NK-92 treated with Interleukin-12 subunit alpha and Interleukin-12 subunit beta, amount 100 ng/mL, for 24 hours (cell line): Measurements from ENCODE around the gene FBXO11.
"Not testable (repeated sequence)": the region's sequence is repeated elsewhere in the genome, so short reads cannot be mapped to it uniquely, and the experiment has no call there.

Experiments used
- DNase-seq: peaks from one replicate; lab custom pipeline; 2025; lab: John Stamatoyannopoulos, UW

Gene FBXO11

DNA sequence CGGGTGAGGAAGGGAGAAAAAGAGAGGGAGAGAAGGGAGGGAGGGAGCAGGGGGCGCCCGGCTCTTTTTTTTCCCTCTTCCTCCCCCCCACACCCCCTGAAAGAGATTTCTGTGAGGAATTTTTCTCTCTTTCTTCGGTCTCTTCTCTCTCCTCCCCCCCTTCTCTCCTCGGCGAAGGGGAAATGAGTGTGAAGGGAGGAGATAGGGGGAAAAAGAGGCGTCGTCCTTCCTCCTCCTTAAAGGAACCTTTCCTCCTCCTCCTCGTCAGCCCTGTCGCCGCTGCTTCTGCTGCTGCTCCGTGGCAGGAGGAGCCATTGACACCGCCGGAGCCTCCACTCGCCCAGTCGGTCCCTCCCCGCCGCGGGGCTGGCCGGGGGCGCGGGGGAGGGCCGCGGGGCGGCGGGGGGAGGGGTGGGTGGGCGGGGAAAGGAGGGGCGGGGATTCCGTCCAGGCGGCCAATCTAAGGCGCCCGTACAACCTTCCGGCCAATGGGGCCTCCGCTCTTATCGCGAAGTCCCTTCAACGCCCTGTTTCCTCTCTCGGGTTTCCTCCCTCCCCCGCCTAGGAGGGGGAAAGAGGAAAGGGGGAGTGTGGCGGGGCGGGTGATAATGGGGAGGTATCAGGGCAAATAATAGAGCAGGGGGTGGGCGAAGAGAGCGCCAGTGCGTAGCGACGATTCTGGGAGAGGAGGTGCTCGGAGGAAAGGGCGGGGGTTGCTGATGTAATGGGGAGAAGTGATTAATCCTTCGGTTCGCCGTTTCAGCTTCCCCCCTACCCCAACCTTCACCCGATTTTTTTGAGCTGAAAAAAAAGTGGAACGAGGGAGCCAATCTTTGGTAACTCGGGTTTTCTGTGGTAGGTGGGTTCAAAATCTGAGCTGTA is at the start of gene FBXO11:
Gene FBXO11, minus strand, starts transcription at position 342 of the 882 bp plus-strand sequence. CDS start 778 bp downstream, outside the sequence.
- peak; percentile 94 for DNase-seq

- no peak for DNase-seq
Measured at GRCh38 chr2:47950340-47951301, 44.3 kb upstream of the FBXO11 start.

GRCh38 chr2:47946593-47946992 is 40.3 kb upstream of the FBXO11 start:
- no peak for DNase-seq

- no peak for DNase-seq
Measured at GRCh38 chr2:47945046-47945781, 38.9 kb upstream of the FBXO11 start.

- DNase-seq = no peak
Measured at GRCh38 chr2:47941936-47942335, 35.6 kb upstream of the FBXO11 start.

DNA sequence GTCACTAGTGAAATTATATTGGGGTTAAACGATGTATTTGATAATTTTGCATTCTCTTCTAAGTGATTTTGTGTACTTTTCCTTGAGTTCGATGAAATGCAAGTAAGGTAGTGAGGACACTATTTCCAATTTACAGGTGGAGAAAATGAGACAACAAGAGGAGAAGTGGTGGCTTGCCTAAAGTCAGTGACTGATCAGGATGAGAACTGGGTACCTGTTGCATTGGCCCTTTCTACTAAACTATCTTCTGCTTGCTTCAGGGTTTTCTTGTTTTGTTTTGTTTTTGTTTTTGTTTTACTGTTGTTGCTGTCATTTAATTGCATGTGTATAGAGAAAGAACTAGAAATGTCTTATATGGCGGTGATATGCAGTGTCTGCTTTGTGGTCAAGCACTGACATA is 31.4 kb upstream of the FBXO11 start:
- no peak for DNase-seq

DNA sequence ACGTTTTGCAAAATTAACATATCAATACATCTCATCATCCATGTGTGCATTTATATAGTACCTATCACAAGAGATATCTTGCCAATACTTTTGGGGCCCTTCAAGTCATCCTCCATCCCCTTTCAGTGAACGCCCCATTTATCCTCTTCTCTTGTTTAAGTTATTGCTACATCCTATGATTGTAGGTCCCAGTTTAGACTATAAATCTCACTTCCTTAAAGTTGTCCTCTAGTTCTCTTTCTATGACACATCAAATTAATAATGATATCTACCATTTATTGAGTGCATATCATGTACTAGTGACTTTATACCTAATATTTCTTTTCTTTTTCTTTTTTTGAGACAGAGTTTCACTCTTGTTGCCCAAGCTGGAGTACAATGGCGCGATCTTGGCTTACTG is 28.8 kb upstream of the FBXO11 start:
- no peak for DNase-seq

- no peak for DNase-seq
Measured at GRCh38 chr2:47918043-47918442, 11.7 kb upstream of the FBXO11 start.

- no peak for DNase-seq
Measured at GRCh38 chr2:47917276-47917961, 11.1 kb upstream of the FBXO11 start.

DNA sequence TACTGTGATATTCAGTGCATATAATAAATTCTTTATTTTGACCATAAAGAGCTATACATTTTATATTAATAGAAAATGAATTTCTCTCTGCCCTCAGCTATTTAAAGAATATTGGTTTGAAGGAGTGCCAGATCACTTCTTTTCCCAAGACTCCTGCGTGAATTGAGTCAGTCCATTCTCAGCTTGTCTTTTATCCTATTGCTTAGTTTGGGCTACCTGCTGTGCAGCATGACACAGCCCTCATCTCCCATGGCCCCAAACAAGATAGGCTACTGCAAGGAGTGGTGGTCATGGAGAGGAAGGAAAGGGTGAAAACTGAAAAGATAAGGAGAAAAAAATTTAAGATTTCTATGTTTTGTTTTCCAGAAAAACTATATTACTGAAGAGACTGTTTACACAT is 10.1 kb upstream of the FBXO11 start:
- no peak for DNase-seq

DNA sequence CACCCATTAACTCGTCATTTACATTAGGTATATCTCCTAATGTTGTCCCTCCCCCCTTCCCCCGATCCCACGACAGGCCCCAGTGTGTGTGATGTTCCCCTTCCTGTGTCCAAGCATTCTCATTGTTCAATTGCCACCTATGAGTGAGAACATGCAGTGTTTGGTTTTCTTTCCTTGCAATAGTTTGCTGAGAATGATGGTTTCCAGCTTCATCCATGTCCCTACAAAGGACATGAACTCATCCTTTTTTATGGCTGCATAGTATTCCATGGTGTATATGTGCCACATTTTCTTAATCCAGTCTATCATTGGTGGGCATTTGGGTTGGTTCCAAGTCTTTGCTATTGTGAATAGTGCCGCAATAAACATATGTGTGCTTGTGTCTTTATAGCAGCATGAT is 4.4 kb upstream of the FBXO11 start:
- not testable (repeated sequence) for DNase-seq

DNA sequence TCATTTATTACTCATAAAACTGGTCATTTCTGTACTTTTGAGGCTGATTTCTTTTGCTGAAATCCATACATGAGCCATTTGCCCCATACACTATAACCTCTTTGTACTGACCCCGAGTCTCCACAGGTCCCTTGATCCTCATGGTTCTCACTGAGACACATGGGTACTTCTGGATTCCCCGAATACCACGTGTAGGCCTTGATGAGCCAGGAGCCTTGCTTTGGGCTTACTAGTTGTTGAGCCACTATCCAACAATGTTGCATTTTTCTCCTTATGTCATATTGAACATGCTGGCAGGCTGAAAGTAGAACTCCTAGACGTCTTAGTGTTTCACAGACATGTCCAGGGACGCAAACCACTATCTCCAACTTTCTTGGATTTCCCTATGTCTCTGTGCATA is 2.4 kb upstream of the FBXO11 start:
- no peak for DNase-seq

DNA sequence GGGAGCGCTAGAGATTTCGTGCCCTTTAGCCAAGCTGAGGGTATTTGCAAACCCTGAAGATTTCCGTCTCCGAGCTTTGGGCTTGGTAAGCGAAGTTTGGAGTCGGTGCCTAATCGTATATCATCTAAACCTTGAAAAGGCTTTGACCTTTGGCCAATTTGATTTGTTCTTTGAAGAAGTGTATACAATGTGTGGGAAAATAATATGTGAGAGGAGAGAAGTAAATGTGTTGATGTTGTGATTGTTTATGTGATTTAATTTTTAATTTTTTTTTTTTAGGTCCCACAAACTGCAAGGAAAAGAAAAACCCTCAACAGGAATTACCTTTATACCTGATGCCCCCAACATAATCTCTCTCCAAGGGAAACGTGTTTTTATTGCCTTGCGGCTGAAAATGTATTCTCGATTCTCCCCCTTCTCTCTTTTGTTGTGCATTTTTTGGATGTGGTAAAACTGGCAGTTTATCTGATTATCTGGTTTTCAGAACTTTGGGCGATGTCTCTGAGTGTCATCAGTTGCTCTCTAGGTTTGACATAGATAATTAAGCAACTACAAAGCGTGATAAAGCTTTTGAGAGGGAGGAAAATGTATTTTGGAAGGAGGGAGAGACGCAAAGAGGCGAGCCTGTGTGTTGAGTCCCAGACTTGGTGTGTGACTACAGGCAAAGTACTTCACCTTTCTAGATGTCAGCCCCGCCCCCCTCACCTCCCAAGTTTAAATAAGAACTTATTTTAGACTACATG is 912 bp upstream of the FBXO11 start:
- no peak for DNase-seq

- peak; percentile 55 for DNase-seq
Measured at GRCh38 chr2:47905386-47906156, 727 bp downstream of the FBXO11 start.

DNA sequence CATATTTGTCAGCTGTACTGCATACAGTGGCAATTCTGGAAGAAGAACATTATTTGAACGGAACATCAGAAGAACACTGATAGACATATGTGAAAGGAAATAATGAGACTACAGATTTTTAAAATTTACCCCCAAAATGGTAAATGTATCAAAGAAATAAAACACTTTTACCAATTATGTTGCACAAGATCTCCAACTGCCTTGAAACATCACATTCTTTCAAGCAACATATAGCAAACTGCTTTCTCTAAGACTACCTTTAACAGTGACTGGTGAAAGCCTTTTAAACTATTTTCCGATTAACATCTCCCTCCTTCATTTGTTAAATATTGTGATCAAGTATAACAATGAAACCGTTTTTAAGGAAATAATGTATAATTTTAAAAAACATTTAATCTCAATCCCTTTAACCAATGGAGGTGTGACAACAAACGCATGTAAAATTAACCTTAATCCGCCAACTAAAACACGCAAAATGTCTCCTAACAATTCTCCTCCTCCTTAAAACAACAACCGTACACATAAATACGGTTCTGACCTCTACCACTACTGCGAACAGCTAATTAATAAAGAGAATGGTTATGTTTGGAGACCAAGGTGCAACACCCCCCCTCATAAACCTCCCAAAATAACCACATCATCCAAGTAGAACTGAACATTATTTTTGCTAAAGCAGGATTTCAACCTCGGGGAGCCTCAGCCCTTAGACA is 2.4 kb downstream of the FBXO11 start:
- DNase-seq = no peak

GRCh38 chr2:47901892-47902291 is 4.4 kb downstream of the FBXO11 start:
- DNase-seq = not testable (repeated sequence)

GRCh38 chr2:47900857-47901256 is 5.4 kb downstream of the FBXO11 start:
- no peak for DNase-seq

DNA sequence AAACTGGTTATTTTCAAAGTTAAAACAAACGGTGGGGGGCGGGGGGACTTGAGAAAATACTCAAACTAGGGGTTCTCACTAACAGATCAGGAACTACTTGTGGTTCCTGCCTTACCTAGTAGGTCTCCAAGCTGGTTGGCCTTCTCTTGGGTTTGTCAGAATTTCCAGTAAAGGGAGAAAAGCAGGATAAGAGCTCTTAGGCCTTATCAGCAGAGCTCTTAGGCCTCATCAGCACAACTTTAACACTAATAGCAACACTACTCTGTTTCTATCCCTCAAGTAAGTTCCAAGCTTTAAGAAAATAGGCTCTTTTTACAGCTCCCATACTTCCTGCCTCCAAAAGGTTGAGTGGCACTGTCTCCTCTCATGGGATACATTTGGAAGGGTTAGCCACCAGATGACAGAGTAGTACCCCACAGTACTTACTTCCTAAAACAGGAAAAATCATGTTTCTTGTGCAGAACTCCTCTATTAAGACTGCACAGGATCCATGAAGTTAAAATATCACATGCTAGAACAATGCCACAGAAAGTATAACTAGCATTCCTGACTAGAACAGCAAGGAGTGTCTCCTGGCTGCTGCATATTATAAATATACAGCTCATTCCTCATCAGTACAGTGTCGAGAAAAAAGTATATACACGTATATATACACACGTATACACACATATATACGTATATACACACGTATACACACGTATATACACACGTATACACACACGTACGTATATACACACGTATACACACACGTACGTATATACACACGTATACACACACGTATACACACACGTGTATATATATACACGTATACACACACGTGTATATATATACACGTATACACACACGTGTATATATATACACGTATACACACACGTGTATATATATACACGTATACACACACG is 6.1 kb downstream of the FBXO11 start:
- no peak for DNase-seq
